Stimulated activated CD4-positive, alpha-beta T cell treated with anti-CD3 and anti-CD28 coated beads, TNF-alpha, amount 100 ng/mL, for 24 hours (primary cell): ENCODE data around the gene CDS2.

Experiments
- DNase-seq, 3 experiments: peaks; one replicate each; pipeline ENCODE4 v3.0.0-alpha.2; 2020; ENCODE audit warnings: low read depth in 3 of 3

Gene CDS2

DNA sequence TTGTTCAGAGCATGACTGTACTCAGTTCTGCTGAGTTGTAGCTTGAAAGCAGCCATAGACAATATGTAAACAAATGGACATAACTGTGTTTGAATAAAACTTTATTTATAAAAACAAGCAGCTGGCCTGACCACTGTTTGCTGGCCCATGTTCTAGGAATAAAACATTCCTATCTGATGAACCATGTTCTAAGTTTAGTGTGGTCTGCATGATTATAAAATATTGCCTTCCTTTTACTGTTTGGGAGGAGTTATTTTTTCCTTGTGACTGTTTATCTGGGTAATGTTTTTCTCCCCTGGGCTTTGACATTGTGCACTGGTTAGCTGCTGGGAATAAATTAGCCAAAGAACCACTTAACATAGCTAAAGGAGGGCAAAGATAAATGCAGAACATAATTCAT, 55.1 kb downstream of the CDS2 start:
- DNase-seq, result no peak

DNA sequence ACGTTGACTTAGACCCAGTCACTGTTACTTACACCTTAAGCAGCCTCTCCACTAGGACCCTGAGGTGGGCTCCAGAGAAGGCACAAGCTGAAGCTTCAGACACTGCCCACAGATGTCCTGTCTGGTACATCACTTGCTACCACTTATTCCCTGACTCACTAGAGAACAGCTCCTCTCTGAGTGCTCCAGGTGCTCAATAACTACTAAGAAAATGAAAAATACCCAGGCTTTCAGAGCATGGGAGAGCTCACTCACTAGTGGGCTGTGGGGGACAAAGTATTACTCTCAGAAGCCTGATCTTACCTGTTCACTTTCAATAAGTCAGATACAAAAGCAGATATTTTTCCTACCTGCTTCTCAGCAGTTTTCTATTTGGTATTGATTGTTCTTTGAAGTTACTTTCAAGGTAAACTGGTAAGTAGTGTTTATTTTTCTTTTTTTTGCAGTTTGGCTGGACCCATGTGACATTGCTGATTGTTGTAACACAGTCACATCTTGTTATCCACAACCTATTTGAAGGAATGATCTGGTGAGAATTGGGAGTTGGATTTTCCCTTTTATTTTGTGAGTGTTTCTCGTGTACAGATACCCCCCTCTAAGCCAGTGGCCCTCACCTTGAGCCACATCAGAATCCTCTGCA, 55.9 kb downstream of the CDS2 start:
- DNase-seq, result no peak

GRCh38 chr20:5183731-5184474, 57.1 kb downstream of the CDS2 start:
- no peak for DNase-seq

- no peak for DNase-seq
Measured at GRCh38 chr20:5184684-5185083, 57.9 kb downstream of the CDS2 start.

DNA sequence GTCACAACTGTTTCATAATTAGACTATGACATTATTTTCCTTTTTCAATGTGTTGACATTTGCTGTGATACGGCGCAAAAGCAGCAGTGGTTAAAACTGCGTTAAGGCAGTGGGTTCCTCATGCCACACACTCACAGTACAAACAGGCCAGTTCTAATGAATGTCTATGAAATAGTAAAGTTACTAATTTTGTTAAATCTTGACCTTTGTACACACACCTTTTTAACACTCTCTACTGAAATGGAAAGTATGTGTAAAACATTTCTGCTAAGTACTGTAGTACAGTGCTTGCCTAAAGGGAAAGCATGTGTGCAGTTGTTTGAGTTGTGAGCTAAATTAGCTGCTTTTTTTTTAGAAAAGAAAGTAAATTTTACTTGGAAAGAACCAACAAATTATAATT, 60.3 kb downstream of the CDS2 start:
- DNase-seq, result no peak

DNA sequence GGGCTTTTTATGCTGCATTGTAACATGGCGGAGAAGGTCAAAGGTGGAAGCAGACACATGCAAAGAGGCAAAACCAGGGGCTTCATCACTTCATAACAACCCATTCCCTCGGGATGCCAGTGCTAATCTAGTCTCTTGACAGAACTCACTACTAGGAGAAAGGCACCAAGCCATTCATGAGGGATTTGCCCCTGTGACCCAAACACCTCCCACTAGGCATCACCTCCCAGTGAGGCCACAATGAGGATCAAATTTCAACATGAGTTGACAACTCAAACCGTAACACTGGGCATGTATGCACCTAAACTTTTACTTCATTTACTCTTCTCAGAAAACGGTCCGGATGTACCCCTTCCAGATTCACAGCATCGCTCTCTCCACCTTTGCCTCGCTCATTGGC, 61.9 kb downstream of the CDS2 start:
- DNase-seq, result no peak

GRCh38 chr20:5189917-5190316, 63.1 kb downstream of the CDS2 start:
- no peak for DNase-seq

DNA sequence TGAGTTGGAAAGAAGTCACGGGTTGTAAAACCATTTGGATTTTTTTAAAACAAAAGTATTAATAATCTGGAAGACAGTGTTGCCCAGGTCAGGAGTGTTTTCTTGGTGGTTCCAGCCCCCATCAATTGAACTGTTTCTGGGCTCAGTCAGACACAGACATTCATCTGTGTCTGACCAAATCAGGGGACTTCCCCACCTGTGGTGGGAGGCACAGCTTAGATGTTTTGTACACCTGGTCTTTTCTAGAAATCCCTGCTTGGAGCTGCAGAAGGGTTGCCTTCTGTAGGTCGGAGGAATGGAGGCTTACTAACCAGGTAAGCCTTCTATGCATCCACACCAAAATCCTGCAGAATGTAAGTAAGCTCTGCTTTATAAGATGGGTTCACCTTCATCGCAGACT, 63.6 kb downstream of the CDS2 start:
- DNase-seq, result no peak

- no peak for DNase-seq
Measured at GRCh38 chr20:5191829-5192569, 65.2 kb downstream of the CDS2 start.

GRCh38 chr20:5192570-5193431, 66.0 kb downstream of the CDS2 start:
- no peak for DNase-seq

DNA sequence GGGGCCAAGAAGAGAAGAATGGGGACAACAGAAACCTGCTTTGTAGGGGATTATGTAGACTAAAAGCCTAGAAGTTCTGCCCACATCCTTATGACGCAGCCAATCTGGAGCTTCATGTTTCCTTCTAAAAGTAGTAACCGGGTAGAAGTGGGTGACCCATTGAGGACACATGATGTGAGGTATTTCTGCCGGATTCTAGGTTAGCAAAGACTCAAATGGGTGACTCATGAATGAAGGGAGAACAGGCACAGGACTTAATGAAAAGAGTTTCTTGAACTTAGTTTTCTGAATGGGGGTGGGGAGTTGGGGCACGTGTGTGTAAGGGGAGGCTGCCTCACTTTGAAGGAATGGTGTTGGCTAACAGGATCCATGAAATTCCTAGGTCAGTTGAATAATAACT, 68.8 kb downstream of the CDS2 start:
- DNase-seq, result no peak

DNA sequence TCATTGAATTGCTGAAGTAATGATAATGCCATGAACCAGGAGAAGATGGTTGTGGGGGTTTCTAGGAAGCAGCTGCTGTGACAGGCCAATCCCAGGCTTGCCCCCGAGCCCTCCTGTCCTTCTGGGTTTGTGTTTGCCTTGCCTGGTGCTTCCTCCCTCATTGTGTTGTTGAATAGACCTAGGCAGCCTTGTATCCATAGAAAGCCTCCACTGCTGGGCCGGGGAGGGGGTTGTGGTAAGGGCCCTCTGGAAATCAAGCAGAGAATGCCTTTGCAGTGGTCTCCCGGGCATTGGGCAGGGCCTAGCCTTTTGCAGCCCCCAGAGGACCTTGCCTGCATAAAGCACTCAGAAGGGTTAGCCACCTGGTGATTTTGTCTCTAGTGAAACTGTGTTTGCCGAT, 69.3 kb downstream of the CDS2 start:
- DNase-seq, result no peak

DNA sequence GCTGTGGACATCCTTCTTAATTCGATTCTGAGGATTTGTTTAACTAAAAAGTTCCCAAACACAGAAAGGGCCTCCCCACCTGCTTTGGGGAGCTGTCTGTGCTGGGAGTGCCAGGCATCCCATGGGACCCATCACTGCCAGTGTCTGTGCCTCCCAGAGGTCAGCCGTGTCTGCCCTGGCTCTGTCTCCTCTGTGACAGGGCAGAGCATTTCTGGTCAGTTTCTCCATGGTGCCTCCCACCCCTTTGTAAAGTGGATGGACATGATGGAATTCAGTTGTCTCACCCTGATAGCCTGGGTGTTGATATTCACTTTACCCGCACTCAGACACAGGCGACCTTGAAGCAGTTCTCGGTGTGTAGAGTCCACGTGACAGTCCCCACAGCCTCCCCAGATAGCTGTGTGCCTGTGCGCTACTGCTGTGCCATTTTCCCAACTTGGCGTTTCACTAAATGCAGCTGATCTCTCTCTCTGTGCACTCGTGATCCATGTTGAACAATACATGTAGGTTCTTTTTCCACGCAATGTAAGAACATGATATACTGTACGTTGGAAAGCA, 70.5 kb downstream of the CDS2 start:
- DNase-seq, result no peak

DNA sequence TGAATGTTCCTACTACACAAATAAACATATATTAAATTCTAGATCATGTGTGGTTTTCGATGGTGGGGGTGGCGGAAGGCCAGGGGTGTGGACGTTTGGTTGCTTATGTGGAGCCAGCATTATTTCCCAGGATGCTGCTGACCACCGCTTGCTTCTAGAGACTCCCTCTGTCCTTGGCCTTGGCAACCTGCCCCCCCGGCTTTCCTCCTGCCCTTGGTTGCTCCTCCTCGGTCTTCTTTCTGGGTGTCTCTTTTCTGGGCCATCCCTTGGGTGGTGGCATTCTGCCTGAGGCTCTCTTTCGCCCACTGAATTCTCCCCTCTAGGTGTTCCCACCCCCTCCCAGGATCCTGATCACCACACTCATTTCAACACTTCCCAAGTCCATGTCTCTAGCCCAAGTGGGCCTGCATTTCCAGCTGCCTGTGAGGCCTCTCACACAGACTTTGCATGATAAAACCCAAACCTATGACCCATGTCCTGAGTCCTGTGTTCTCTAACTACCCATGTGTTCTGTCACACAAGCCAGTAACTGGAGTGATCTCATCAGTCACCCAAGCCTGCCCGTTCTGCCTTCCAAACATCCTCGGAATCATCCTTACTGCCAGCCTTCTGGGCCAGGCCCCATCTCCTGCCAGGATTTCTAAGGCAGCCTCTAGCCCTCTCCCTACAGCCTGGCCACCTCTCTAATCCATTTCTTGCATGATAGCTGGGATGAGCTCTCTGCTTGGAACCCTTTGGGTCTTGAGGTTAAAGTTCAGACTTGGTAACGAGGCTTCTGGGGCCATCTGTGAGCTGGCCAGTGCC, 71.2 kb downstream of the CDS2 start:
- DNase-seq, result no peak

- DNase-seq, result no peak
Measured at GRCh38 chr20:5198651-5198924, 71.8 kb downstream of the CDS2 start.

DNA sequence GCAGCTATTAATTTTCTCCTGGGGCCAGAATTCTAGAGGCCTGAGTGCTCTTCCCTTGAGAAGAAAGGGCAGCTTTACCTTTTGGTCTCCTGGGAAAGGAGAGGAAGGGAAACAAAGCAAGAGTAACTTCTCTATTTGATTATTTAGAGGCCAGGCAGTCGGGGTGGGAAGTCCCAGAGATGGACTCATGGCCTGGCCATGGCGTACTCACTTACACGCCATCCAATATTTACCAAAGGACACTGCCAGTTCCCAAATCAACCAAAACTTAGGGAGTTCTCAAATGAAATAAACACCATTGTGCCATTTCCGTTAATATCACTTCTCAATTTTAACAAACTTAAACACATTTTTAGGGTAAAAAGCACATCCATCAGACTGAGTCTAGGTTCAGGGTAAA, 76.6 kb downstream of the CDS2 start:
- DNase-seq, result no peak

DNA sequence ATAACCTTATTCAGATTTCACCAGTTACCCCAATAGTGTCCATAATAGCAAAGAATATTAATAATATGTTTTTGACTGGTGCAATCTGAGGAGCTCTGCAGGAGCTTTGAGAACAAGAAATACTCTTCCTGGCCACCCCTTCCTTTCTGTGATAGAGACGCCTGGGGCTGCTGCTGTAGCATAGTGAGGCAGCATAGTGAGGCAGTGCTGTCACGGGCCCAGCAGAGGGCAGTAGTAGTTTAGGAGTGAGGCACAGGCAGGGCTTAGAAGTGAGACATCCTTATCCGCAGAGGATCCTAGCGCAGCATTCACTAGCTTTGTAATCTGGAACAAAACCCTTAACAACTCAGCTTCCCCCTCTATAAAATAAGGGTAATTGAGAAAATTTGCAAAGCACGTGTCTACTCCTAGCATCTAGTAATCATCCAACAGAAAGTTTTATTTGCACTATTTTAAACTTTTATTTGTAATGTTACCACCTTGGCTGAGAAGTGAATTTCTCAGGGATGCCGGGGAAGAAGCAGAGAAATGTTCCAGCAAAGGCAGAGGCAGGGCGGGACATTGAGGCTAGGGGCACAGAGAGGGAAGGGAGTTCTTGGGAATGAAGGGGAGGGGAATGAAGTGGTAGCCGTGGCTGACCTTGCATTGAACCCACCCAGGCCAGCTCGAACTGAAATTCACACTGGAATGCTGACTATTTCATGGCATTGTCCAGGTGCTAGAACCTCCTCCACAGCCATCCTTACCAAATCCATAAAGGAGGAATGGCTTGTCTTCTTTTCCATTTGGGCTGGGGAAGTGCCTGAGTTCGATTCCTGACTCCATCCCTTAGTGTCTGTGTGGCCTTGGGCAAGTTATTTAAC, 78.8 kb downstream of the CDS2 start:
- peak; percentile 45 to 70 (median 45) for DNase-seq

- DNase-seq, result no peak
Measured at GRCh38 chr20:5207138-5207537, 80.3 kb downstream of the CDS2 start.

DNA sequence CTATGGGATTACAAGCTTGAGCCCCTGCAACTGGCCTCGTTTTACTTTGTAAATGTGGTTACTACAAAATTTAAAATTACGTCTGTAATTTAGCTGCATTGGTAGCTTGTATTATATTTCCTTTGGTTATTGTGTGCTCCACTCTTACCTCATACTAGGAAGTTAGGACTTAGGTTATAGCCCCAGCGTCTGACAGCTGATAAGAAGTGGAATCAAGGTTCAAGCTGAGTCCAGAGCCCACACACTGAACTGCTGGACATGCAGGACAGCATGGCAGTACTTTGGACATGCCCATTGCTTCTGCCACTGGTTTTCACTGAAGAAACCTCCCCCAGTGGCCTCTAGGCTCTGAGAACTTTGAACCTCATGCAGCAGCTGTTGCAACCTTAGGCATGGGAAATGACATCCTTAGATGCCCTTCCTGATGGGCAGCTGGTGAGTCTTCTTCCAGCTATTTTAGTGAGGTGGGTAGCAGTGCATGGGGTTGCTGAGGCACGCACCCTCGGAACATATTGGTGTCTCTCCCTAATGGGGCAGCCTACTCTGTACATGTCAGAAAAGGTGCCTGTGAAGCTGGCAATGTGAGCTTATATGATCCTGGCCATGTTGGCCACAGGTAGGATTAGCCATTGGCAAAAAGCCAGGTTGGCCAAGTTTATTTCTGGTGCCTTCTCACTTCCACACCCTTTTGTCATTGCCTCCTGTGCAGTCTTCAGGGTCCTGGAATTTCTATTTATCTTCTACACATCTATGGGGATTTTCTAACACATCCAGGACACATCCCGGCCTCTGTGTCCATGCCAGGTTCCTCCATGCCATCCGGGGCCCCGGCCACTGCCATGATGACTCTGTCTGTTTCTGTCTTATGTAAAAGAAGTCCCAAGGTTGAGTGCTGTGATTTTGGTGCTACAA, 85.3 kb downstream of the CDS2 start:
- DNase-seq, result no peak
